Psoas muscle (tissue), 8 donors: ENCODE data around the gene BCAS3. TPM values are rescaled to one million over a fixed set of nuclear protein-coding genes. Genes with fewer than 3 reads are reported as not detected.

Experiments
- ATAC-seq, 4 donors: fragments of 200-7000 bp; cut with Tn5 transposase; one replicate each; pipeline ENCODE4 v1.9.1; 2020; ENCODE audit warnings: moderate library complexity in 3 of 4, mild to moderate bottlenecking in 2 of 4
- DNase-seq, 2 donors: peaks; one replicate each; pipeline ENCODE4 v3.0.0-alpha.2; 2020
- H3K27ac ChIP-seq: fragments of 200-600 bp; one replicate; pipeline ENCODE4 v1.8.0; 2022
- H3K27me3 ChIP-seq, 3 donors: fragments of 200-600 bp in 1 of 3; one replicate each; pipeline versions ENCODE4 v1.6.1 to v1.8.0; 2013 to 2022; ENCODE audit warnings: low read length in 2 of 3, mild to moderate bottlenecking in 2 of 3, moderate library complexity in 1 of 3; ENCODE audit not compliant: insufficient read depth in 3 of 3
- H3K36me3 ChIP-seq, 2 donors: fragments of 200-600 bp in 1 of 2; one replicate each; pipeline versions ENCODE4 v1.6.1 to v1.8.0; 2013 to 2022; ENCODE audit warnings: low read depth in 1 of 2, mild to moderate bottlenecking in 1 of 2, moderate library complexity in 1 of 2; ENCODE audit not compliant: insufficient read depth in 1 of 2
- H3K4me1 ChIP-seq: fragments of 200-600 bp; one replicate; pipeline ENCODE4 v1.8.0; 2022
- H3K4me3 ChIP-seq: fragments of 200-600 bp; one replicate; pipeline ENCODE4 v1.8.0; 2022; ENCODE audit warnings: mild to moderate bottlenecking
- H3K9me3 ChIP-seq: fragments of 200-600 bp; one replicate; pipeline ENCODE4 v1.8.0; 2022
- WGBS, 3 donors: extraction: QIAGEN DNeasy Blood & Tissue Kit; methylation state at CpG; one replicate each; pipeline versions ENCODE4 v1.1.6 to v1.1.7; 2013; 5-methylcytosine and 5-hydroxymethylcytosine counted together
- intact Hi-C, 2 donors: fragments of 100-400 bp; cut with DNase I; formaldehyde crosslinking; loops; one replicate each; pipeline versions ENCODE4 v1.11.0 to v1.14.2; 2022
- polyA plus RNA-seq, 3 donors: library from polyadenylated mRNA; stranded (reverse); fragments of 200-250 nt; gene quantifications; one replicate each; pipeline ENCODE4 v1.2.3, GENCODE V29; 2013
- total RNA-seq, 4 donors: library from RNA; stranded (reverse); fragmentation: NEBNext Ultra II Directional in 2 of 4; extraction: Animal tissue kit (Norgen Biotek cat#: 25700) in 2 of 4; gene quantifications; one replicate each; pipeline versions ENCODE4 v1.2.1 to v1.2.4, GENCODE V29; 2021 to 2023
- TF ChIP-seq, protein P1 (sequence below): fragments of 200-600 bp; IDR thresholded peaks from one replicate; pipeline ENCODE4 v1.8.0; 2022; ENCODE audit warnings: antibody characterized with exemption
- donor health status: healthy with polysubstance abuse.
- donor health status: DM: no; HTN: no; CAD: no; lungs with moderate emphysema.
- donor health status: Bipolar disorder and iron deficiency.
- donor health status: healthy.
- donor health status: DM: yes; HTN: yes; CAD: no.
- donor health status: DM: no; HTN: no; CAD: no.
- donor health status: DM: no; HTN: no; CAD: no.
- donor health status: DM: yes; HTN: yes; CAD: no.

Gene BCAS3
- total and polyA plus RNA-seq, 7 donors = 2.4 to 28.8 (median 15.0) TPM

DNA sequence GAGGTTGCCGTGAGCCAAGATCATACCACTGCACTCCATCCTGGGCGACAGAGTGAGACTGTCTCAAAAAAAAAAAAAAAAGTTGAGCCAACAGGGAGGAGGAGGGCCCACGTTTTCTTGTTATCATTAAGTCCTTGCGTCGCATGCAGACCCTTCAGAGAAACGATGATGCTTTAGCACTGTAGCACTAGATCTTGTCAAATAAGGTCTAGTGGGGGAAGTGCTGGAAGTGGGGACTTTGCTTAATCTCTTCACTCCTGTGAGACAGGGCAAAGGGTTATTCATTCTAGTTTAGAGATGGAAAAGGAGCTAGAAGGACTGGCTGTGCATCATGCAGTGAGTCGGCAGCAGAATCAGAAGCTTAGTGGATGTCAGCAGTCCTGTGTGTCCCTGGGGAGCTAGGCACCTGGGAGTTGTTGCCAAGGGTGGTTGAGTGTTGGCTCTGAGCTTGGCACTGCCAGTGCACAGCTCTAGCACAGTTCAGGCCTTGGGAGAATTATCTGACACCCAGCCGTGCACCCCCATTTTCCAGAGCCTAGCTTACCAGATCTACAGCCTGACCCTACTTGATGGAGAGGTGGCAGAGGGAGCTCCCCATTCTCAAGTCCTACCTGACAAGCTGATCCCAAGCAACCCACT lies 688.5 kb downstream of the BCAS3 start:
- intact Hi-C loops = no loop called here
- Histone ChIP-seq H3K36me3 (no peaks in the 10 kb centered on the region), H3K4me1 (no peaks in the 10 kb centered on the region), H3K4me3 (no peak overlapping the region), H3K27ac (no peak overlapping the region), H3K9me3 (no peaks in the 10 kb centered on the region), H3K27me3 (no peaks in the 10 kb centered on the region)
- TF ChIP-seq, protein P1, sequence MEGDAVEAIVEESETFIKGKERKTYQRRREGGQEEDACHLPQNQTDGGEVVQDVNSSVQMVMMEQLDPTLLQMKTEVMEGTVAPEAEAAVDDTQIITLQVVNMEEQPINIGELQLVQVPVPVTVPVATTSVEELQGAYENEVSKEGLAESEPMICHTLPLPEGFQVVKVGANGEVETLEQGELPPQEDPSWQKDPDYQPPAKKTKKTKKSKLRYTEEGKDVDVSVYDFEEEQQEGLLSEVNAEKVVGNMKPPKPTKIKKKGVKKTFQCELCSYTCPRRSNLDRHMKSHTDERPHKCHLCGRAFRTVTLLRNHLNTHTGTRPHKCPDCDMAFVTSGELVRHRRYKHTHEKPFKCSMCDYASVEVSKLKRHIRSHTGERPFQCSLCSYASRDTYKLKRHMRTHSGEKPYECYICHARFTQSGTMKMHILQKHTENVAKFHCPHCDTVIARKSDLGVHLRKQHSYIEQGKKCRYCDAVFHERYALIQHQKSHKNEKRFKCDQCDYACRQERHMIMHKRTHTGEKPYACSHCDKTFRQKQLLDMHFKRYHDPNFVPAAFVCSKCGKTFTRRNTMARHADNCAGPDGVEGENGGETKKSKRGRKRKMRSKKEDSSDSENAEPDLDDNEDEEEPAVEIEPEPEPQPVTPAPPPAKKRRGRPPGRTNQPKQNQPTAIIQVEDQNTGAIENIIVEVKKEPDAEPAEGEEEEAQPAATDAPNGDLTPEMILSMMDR = no peak
- DNase-seq = no peak
- no peak for ATAC-seq
- WGBS, 3 donors = 86 to 92% (median 89%) methylated on average over 8 of the region's 8 CpGs

DNA sequence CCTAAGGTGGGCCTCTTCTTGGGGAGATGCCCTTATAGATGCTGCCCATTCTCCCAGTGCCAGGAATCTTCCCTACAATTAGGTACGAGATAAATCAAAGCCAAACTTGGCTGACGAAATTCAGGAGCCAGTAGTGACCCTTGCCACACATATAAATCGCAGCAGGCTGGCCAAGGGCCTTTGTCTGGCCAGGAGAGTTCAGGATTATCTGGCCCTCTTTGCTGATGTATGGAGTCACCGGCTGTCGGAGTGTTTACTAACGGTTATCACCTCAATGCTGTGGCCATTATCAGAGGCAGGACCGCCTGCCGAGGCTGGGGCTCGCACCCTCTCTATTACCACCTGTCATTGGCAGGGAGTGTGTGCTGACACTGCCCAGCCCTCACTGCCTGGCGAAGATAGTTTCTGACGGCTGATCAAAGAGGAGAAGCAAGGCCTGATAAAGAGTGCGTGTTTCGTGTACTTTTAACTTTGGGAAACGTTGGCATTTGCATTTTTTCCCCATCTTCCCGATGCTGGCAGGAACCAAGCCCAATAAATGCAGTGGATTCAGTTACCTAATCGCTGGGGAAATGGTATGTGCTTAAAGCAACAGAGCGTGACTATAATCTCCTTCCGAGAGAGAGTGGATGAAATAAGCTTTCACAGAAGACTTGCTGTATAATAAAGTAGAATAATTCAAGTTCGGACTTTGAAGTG lies 689.2 kb downstream of the BCAS3 start:
- Histone ChIP-seq H3K4me3 (no peak overlapping the region), H3K27ac (no peak overlapping the region), H3K9me3 (no peaks in the 10 kb centered on the region), H3K36me3 (no peaks in the 10 kb centered on the region), H3K27me3 (no peaks in the 10 kb centered on the region), H3K4me1 (no peaks in the 10 kb centered on the region)
- DNase-seq (no peak), ATAC-seq (no peak)
- TF ChIP-seq, protein P1 = no peak
- intact Hi-C loops = no loop called here
- 58 to 60% (median 59%) methylated on average over 19 of the region's 19 CpGs for WGBS, 3 donors

DNA sequence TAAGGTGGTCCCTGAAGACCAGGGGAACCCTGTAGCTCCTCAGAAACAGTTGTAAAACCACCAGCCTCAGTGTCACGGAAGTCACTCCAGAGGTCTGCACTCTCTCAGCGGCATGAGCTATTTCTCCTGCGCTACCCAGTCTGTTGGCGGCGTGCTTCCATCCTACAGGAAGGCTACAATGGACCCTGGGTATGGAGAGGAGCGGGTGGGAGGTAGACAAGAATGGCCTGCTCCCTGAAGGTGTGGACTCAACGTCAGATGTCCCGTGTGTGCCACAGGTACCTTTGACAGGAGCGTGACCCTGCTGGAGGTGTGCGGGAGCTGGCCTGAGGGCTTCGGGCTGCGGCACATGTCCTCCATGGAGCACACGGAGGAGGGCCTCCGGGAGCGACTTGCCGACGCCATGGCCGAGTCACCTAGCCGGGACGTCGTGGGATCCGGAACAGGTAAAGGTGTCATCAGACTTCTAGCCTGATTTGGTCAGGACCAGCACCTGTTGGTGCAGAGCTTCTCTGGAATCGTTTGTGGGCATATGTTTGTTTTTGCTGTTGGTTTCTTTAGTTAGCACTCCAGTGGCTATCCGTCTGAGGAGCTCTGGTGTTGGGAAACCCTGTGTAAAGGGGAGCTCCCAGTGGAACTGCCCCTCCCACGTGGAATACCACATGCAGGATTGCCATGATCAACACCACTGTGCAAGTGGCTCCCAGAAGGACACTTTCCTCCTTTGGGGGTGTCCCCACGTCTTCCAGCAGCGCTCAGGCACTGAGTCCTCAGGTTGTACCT lies 690.6 kb downstream of the BCAS3 start:
- DNase-seq (no peak), ATAC-seq (no peak)
- Histone ChIP-seq H3K27ac (no peak overlapping the region), H3K4me1 (no peaks in the 10 kb centered on the region), H3K27me3 (no peaks in the 10 kb centered on the region), H3K36me3 (no peaks in the 10 kb centered on the region), H3K4me3 (no peak overlapping the region), H3K9me3 (no peaks in the 10 kb centered on the region)
- TF ChIP-seq, protein P1 = no peak
- WGBS, 3 donors = 96 to 97% (median 96%) methylated on average over 27 of the region's 27 CpGs
- intact Hi-C loops = no loop called here

DNA sequence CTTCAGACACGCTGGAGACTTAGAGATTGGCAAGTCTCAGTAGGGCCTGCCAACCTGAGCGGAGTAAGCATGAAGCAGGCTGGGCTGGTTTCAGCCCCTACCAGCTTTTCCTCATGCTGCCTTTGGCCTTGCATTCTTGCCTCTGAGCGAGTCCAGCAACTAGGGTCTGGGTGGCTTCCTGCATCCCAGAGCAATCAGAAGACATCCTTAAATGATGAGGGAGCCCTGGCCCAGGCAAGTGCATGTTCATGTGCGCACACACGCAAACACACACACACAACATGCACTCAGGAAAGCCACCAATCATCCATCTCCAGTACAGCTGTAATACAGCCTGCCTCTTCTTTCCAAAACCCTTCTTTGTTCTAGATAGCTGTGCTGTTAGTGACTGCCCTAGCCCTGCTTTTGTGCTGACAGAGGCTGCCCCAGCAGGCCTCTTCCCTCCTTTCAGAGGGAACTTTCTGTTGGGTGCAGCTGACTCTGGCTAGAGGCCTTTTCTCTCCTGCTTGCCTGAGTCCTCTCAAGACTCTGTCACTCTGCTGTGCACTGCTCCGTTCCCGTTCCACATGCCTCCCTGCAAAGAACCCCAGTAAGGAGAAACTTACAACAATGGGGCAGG lies 691.3 kb downstream of the BCAS3 start:
- TF ChIP-seq, protein P1 = no peak
- H3K4me3 ChIP-seq = no peak overlapping the region
- no peaks in the 10 kb centered on the region for H3K27me3 ChIP-seq
- intact Hi-C loops = no loop called here
- ATAC-seq (no peak), DNase-seq (no peak)
- no peaks in the 10 kb centered on the region for H3K4me1 ChIP-seq
- 91 to 97% (median 95%) methylated on average over 7 of the region's 7 CpGs for WGBS, 3 donors
- H3K36me3 ChIP-seq = no peaks in the 10 kb centered on the region
- H3K27ac ChIP-seq = no peak overlapping the region
- H3K9me3 ChIP-seq = no peaks in the 10 kb centered on the region
